ENCODE measurements around the gene ZIC1.

DNA sequence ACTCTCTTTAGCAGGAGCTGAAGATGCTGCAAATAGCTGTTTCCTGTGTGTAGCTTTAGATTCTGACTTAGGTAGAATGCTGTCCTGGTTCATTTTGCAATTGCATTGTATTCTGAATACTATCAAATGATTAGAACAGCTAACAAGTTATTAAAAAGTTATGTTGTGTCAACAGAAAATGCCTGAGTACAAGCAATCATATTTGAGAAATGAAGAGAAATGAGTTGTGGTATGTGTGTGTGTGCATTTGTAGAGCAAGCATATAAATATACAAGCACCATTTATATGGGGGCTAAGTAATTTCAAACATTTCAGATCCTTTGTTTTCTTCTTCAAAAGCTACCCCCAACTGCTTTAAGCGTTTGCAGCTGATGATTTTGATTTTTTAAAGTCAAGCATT, 7.8 kb downstream of the ZIC1 start:
- TF ChIP-seq, protein P1, sequence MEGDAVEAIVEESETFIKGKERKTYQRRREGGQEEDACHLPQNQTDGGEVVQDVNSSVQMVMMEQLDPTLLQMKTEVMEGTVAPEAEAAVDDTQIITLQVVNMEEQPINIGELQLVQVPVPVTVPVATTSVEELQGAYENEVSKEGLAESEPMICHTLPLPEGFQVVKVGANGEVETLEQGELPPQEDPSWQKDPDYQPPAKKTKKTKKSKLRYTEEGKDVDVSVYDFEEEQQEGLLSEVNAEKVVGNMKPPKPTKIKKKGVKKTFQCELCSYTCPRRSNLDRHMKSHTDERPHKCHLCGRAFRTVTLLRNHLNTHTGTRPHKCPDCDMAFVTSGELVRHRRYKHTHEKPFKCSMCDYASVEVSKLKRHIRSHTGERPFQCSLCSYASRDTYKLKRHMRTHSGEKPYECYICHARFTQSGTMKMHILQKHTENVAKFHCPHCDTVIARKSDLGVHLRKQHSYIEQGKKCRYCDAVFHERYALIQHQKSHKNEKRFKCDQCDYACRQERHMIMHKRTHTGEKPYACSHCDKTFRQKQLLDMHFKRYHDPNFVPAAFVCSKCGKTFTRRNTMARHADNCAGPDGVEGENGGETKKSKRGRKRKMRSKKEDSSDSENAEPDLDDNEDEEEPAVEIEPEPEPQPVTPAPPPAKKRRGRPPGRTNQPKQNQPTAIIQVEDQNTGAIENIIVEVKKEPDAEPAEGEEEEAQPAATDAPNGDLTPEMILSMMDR (IDR thresholded peaks at IDR 0.05) = no peak
- no peak for TF ChIP-seq POLR2AphosphoS5 (IDR thresholded peaks at IDR 0.05)
